DND-41 (cell line): ENCODE data around the gene CCDC13.

Experiments
- EZH2 ChIP-seq: IDR thresholded peaks from 3 replicates; pipeline ENCODE4 v1.6.1; 2012; ENCODE audit warnings: borderline replicate concordance, low read depth, mild to moderate bottlenecking, moderate library complexity, low read length, inconsistent platforms; ENCODE audit not compliant: severe bottlenecking
- TF ChIP-seq, protein P1 (sequence below): IDR thresholded peaks from 2 replicates; pipeline ENCODE4 v1.5.1; 2012; ENCODE audit warnings: borderline replicate concordance, low read length, moderate library complexity, mild to moderate bottlenecking; ENCODE audit not compliant: poor library complexity, severe bottlenecking; ENCODE audit errors: extremely low read depth

DNA sequence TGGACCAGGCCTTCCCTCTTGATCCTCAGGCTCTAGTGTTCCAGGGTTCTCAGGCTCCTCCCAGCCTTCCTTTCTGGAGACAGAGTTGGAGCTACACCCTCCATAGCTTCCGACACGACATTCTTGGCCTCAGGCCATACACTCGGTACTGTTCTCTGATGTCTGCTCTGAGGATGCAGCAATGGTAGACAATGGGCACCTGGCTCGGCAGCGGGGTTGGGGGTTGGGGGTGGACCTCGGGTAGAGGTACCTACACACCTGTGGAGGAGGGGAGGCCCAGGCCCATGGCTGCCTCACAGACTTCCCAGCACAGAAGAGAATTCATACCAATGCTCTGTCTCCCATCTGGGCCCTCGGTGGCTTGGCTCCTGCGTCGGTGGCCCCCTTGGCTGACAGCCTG, 21.4 kb downstream of the CCDC13 start:
- TF ChIP-seq, protein P1, sequence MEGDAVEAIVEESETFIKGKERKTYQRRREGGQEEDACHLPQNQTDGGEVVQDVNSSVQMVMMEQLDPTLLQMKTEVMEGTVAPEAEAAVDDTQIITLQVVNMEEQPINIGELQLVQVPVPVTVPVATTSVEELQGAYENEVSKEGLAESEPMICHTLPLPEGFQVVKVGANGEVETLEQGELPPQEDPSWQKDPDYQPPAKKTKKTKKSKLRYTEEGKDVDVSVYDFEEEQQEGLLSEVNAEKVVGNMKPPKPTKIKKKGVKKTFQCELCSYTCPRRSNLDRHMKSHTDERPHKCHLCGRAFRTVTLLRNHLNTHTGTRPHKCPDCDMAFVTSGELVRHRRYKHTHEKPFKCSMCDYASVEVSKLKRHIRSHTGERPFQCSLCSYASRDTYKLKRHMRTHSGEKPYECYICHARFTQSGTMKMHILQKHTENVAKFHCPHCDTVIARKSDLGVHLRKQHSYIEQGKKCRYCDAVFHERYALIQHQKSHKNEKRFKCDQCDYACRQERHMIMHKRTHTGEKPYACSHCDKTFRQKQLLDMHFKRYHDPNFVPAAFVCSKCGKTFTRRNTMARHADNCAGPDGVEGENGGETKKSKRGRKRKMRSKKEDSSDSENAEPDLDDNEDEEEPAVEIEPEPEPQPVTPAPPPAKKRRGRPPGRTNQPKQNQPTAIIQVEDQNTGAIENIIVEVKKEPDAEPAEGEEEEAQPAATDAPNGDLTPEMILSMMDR = no peak
- no peak for TF ChIP-seq EZH2
